Stimulated activated naive CD8-positive, alpha-beta T cell treated with anti-CD3 and anti-CD28 coated beads, Interleukin-15, Interleukin-2, amounts not matched to agents 100 U/mL and 50 U/mL, for 24 hours (primary cell): Measurements from ENCODE around the gene DLK2.

Experiments
- ATAC-seq: fragments of 150-1000 bp; cut with Tn5 transposase; one replicate; pipeline ENCODE4 v1.10.0; 2021
- DNase-seq: peaks from one replicate; pipeline ENCODE4 v3.0.0; 2021

DLK2 gene

DNA sequence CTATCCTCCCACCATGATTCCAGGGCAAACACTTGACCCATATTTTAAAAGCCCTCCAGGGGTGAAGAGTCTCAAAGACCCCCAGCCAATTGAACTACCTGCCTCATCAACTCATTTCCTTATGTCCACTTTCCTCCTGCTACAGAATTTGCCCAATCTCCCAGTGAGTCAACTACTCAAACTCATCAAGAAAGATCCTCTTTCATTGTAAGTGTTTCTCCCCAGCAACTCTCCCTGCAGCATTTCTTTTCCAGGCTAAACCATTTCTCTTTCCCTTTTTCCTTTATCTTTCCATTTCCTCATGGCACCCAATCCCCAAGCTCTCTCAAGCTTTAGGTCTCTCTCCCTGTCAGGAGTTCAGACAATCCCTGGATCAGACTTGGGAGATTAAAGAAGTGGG is 1.5 kb downstream of the DLK2 start:
- DNase-seq, result no peak
- ATAC-seq, result no peak

DNA sequence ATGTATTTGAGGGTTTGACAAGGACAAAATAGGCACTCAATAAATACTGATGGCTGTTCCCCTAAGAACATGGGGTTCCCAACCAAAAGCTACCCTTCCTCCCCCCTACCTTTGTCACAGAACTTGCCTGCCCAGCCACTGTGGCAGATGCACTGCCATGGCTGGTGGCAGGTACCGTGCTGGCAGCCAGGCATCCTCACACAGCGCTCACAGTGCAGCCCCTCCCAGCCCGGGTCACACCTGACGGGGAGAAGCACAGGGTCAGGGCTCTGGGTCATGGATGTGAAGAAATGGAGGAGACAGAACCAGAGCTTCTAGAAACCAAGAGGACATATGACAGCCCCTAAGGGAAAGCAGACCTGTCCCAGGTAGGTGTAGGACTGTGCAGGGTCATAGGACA is 2.5 kb downstream of the DLK2 start:
- ATAC-seq (no peak), DNase-seq (no peak)

- DNase-seq (no peak), ATAC-seq (no peak)
Observed at GRCh38 chr6:43451939-43452338, 3.4 kb downstream of the DLK2 start.

GRCh38 chr6:43451348-43451747 is 4.0 kb downstream of the DLK2 start:
- DNase-seq, result no peak
- ATAC-seq, result no peak

DNA sequence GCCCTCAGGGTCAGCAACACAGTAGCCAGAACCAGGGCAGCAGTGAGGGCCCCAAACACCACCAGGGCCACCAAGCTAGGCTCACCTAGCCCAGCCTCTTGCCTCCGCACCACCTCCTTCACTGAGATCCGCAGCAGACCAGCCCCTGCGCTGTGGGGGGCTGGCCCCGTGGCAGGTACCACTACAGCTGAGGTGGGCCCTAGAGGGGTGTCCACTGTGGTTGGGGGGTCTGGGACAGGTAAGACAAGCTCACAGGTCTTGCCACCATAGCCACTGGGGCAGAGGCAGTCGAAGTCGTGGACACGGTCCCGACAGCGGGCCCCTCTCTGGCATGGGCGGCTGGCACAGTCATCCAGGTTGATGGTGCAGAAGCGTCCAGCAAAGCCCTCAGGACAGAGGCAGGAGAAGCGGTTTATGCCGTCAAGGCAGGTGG is 4.6 kb downstream of the DLK2 start:
- ATAC-seq, result no peak

DNA sequence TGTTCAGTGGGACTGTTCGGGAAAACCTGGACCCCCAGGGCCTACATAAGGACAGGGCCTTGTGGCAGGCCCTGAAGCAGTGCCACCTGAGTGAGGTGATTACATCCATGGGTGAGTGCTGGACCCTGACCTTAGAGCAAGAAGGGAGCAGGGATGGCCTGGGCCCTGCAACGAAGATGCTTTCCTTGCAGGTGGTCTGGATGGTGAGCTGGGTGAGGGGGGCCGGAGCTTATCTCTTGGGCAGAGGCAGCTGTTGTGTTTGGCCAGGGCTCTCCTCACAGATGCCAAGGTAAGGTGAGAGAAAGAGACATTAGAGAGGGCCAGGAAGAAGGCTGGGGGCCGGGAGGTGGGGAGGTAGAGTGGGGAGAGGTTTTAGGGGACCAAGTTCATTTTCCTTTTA is 6.4 kb downstream of the DLK2 start:
- ATAC-seq (no peak), DNase-seq (no peak)

More for the DNA sequence above, 4.6 kb downstream of the DLK2 start:
- DNase-seq, result no peak

- DNase-seq (no peak), ATAC-seq (no peak)
Observed at GRCh38 chr6:43447604-43448003, 7.7 kb downstream of the DLK2 start.

GRCh38 chr6:43445576-43445975 is 9.8 kb downstream of the DLK2 start:
- ATAC-seq (no peak), DNase-seq (no peak)

GRCh38 chr6:43444582-43444981 is 10.8 kb downstream of the DLK2 start:
- no peak for ATAC-seq

DNA sequence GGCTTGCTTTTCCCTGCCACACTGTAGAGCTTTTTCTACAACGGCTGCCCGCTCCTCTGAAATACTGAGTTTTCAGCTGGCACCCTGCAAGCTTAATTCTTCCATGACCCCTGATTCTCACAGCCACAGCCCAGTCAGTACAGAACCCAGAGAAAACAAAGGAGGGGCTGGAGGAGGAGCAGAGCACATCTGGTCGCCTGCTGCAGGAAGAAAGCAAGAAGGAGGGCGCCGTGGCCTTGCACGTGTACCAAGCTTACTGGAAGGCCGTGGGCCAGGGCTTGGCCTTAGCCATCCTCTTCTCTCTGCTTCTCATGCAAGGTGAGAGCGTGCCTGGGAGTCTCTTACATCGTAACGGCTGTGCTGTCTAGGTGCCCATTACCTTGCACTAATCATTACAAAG is 11.3 kb downstream of the DLK2 start:
- no peak for DNase-seq
- no peak for ATAC-seq

More at GRCh38 chr6:43444582-43444981, 10.8 kb downstream of the DLK2 start:
- no peak for DNase-seq

DNA sequence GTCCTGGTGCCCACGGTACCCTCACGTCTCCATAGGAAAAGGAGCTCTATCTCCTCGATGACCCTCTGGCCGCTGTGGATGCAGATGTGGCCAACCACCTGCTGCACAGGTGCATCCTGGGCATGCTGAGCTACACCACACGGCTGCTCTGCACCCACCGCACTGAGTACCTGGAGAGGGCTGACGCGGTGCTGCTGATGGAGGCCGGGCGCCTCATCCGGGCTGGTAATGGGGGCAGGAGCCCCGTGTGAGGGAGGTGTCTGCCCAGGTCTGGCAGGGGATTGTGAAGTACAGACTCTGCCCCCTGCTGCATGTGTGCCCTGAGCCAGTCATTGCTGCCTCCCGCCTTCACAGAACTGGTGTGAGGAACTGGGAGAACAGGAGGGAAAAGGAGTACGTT is 12.4 kb downstream of the DLK2 start:
- DNase-seq (no peak), ATAC-seq (no peak)

GRCh38 chr6:43437700-43438099 is 17.6 kb downstream of the DLK2 start:
- ATAC-seq, result no peak
- DNase-seq, result no peak

- ATAC-seq, result peak; percentile 17
Observed at GRCh38 chr6:43436577-43437282, 18.6 kb downstream of the DLK2 start.

DNA sequence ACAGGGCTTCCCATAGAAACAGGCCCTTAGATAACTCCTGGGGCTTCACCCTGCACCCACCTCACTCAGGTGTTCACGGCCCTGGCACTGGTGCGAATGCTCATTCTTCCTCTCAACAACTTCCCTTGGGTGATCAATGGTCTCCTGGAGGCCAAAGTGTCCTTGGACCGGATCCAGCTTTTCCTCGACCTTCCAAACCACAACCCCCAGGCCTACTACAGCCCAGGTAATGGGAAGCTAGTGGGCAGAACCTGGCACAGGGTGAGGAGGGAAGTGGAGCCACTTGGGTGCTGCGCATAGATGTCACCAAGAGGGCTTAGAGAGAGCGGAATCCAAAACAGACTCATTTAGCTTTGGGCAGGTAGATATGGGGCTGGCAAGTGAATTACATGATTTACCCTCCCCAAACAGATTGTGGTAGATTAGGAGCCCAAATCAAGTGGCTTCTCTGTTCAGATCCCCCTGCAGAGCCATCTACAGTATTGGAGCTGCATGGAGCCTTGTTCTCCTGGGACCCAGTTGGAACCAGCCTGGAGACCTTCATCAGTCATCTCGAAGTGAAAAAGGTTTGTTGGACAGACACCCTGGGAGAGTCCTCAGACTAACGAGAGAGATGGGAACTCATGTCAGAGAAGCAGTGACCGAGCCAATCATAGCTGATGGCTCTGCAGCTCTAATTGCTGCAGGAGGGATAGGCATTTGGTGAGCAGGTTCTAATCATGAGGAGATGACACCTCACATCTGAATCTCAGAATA is 19.5 kb downstream of the DLK2 start:
- ATAC-seq (no peak), DNase-seq (no peak)

More at GRCh38 chr6:43436577-43437282, 18.6 kb downstream of the DLK2 start:
- DNase-seq, result no peak

DNA sequence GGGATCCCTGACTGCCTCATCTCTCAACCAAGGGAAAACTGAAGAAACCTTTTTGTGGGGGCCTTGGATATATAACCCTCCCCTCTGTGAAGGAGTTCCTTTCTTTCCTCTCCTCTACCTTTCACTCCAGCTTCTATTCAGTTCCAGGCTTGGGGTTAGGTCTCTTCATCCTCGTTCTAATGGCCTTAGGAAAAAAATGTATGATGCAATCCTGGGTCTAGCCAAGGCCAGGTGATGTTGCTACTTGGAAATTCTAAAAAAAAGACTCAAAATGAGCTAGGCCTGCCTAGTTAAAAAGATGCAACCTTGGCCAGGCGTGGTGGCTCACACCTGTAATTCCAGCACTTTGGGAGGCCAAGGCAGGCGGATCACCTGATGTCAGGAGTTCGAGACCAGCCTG is 20.4 kb downstream of the DLK2 start:
- DNase-seq (no peak), ATAC-seq (no peak)

GRCh38 chr6:43434001-43434840 is 21.1 kb downstream of the DLK2 start:
- ATAC-seq, result no peak
- DNase-seq, result no peak

DNA sequence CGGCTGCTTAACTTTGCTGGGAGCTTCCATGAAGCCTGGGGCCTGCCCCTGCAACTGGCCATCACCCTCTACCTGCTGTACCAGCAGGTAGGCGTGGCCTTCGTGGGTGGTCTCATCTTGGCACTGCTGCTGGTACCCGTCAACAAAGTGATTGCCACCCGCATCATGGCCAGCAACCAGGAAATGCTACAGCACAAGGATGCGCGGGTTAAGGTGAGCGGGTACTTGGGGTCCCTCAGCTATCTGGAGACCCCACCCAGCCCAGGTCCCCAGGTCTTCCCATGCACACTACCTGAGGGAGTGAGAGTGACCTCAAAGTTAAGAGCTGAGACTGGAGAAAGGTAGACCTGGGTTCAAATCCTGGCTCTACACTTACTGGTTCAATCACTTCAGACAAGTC is 22.2 kb downstream of the DLK2 start:
- ATAC-seq (no peak), DNase-seq (no peak)

DNA sequence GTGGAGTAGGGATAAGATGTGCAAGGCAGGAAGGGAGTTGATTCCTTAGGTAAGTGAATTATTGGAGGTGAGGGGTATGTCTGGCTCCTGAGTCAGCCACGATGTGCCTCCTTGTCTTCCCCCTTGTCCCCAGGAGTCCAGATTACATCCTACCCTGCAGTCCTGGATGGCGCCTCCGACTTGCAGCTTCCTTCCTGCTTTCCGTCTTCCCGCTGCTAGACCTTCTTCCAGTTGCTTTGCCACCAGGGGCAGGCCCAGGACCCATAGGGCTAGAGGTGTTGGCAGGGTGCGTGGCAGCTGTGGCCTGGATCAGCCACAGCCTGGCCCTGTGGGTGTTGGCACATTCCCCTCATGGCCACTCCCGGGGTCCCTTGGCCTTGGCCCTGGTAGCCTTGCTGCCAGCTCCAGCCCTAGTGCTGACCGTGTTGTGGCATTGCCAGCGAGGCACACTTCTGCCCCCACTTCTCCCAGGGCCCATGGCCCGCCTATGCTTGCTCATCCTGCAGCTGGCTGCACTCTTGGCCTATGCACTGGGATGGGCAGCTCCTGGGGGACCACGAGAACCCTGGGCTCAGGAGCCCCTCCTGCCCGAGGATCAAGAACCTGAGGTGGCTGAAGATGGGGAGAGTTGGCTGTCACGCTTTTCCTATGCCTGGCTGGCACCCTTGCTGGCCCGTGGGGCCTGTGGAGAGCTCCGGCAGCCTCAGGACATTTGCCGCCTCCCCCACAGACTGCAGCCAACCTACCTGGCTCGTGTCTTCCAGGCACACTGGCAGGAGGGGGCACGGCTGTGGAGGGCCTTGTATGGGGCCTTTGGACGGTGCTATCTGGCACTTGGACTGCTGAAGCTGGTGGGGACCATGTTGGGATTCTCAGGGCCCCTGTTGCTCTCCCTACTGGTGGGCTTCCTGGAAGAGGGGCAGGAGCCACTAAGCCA is 23.1 kb downstream of the DLK2 start:
- ATAC-seq (no peak), DNase-seq (no peak)

- ATAC-seq, result no peak
- DNase-seq, result no peak
Observed at GRCh38 chr6:43428874-43429273, 26.5 kb downstream of the DLK2 start.

DNA sequence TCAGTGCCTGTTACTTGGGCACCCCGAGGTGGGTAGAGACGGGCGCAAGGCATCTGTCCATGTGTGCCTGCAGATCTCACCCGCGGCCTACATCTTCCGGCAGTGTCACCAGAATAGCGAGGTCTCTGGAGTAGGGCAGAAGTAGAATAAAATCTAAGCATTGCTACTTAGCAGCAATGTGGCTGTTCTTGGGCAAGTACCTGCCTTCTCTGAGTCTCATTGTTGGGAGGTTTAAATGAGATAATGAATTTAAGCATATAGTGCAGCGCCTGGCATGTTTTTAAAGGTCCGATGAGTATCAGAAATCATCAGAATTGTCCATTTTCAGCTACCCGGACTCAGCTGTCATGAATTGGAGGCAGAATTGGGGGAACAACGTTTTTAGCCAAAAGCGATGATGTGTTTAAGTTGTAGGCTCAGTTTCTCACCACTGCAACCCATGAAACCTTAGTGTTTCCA is 27.2 kb downstream of the DLK2 start:
- no peak for ATAC-seq

DNA sequence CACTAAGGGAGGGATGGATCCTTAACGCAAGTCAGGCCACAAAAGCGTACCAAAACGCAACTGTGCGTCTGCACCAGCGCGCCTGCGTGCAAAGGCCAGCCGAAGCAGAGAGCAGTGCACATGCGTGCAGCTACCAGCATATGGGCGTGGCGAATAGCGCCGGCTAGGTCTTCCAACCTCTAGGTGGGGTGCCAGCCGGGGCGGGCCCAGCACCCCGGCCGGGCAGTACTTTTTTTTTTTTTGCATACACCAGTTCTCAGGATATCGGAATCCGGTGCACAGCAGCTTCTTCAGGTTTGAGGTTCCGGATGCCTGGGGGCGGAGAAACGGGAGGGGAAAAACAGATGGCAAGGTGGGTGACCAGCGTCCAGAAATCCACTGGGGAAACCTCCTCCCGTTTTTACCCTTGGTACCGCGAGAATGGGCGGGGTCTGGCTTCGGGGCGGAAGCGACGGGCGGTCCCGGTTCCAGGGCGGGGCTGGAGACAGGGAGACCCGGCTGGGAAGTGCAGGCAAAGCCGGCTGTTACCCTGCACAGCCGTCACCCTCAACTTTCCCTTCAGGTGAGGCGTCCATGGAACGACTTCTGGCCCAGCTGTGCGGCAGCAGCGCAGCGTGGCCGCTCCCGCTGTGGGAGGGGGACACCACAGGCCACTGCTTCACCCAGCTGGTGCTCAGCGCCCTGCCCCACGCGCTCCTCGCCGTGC is 27.8 kb downstream of the DLK2 start, which contains the start of gene ABCC10:
Gene ABCC10 (plus strand): TSS at position 136 of the 706 bp plus-strand sequence. CDS start 438 bp downstream, at position 574.
- ATAC-seq, result peak; percentile 97
- peak; percentile 95 for DNase-seq

More for the DNA sequence above, 27.2 kb downstream of the DLK2 start:
- DNase-seq, result no peak
